Measurements from ENCODE around the gene ZCCHC24. TPM values are rescaled to one million over a fixed set of nuclear protein-coding genes. Genes with fewer than 3 reads are reported as not detected.

ZCCHC24 gene
- total RNA-seq, 1 experiment from 2014 or later = 3.8 TPM

GRCh38 chr10:79354141-79354540, 91.3 kb downstream of the ZCCHC24 start:
- Histone ChIP-seq H2BK120ac (ENCODE audit: low read depth, low read length, poor library complexity, severe bottlenecking) (no peak overlapping the region), H3T11ph (ENCODE audit: low read length) (no peak overlapping the region), H3K56ac (ENCODE audit: insufficient read length, low read depth, low read length) (no peak overlapping the region), H2BK15ac (ENCODE audit: low read depth, low read length) (no peak overlapping the region), H3K79me2 (ENCODE audit: insufficient read depth, low read length) (no peaks in the 10 kb centered on the region), H3K79me1 (ENCODE audit: insufficient read depth, low read depth, low read length, poor library complexity, severe bottlenecking) (no peaks in the 10 kb centered on the region), H3K27me3 (ENCODE audit: insufficient read depth, low read length) (no peaks in the 10 kb centered on the region), H3K23me2 (ENCODE audit: insufficient read length, low read depth, low read length, poor library complexity, severe bottlenecking) (no peaks in the 10 kb centered on the region), H2BK5ac (ENCODE audit: insufficient read length, low read length) (no peak overlapping the region), H3K9ac (ENCODE audit: extremely low read depth, insufficient read length, low read length) (no peak overlapping the region), H3K18ac (ENCODE audit: insufficient read length, low read depth, low read length) (no peak overlapping the region), H3K27ac (ENCODE audit: insufficient read length, low read depth, low read length) (no peak overlapping the region), H2AK5ac (ENCODE audit: insufficient read length, low read length) (no peak overlapping the region), H3K23ac (ENCODE audit: insufficient read length, low read depth, low read length) (no peak overlapping the region), H4K91ac (ENCODE audit: insufficient read length, low read depth, low read length) (no peak overlapping the region), H3K4me2 (ENCODE audit: insufficient read depth, insufficient read length, low read length) (no peak overlapping the region), H3K9me3 (ENCODE audit: control insufficient read depth, low read depth, low read length) (no peaks in the 10 kb centered on the region), H2BK12ac (ENCODE audit: insufficient read length, low read depth, low read length) (no peak overlapping the region), H2AFZ (ENCODE audit: low read length) (no peak overlapping the region), H3K4ac (ENCODE audit: low read depth, low read length) (no peak overlapping the region), H4K5ac (ENCODE audit: insufficient read length, low read depth, low read length) (no peak overlapping the region), H4K20me1 (ENCODE audit: control insufficient read depth, insufficient read depth, insufficient read length) (no peaks in the 10 kb centered on the region), H2BK20ac (ENCODE audit: low read depth, low read length, poor library complexity, severe bottlenecking) (no peak overlapping the region), H3K14ac (ENCODE audit: insufficient read depth, low read length) (no peak overlapping the region), H3K4me1 (ENCODE audit: insufficient read depth, low read length) (no peaks in the 10 kb centered on the region), H4K8ac (replicated peaks; ENCODE audit: insufficient read length, low read depth, low read length) (no peak overlapping the region)
- WGBS (ENCODE audit: extremely low coverage, insufficient read length, low lambda C conversion rate) = no CpG with 5 or more reads among the region's 3 CpGs
- no peaks in the 10 kb centered on the region for H3K9me3 Mint-ChIP-seq
- no peaks in the 10 kb centered on the region; the same call in 1 of the 2 replicates for H3K27me3 Mint-ChIP-seq (ENCODE audit: low read depth)
- DNase-seq = no peak
- no peak overlapping the region for H3K27ac Mint-ChIP-seq
- no peaks in the 10 kb centered on the region for H3K4me1 Mint-ChIP-seq
- H3K36me3 Mint-ChIP-seq (ENCODE audit: insufficient read depth in 1 of 3, low read depth in 3 of 3) = peaks cover 50 to 79% (median 73%) of the 10 kb centered on the region in 3 experiments; a peak in 6 of 7 replicates
- H3K4me3 Mint-ChIP-seq = no peak overlapping the region
- TF ChIP-seq CTCF (conservative IDR thresholded peaks at IDR 0.05) = no peak
